ENCODE results near the gene RASSF3. TPM values are rescaled to one million over a fixed set of nuclear protein-coding genes. Genes with fewer than 3 reads are reported as not detected.
A peak's percentile ranks its signal among the peaks of the same experiment; 100 is the strongest.

RASSF3 gene
- total and polyA plus RNA-seq, 10 of the 15 experiments (the other 5 are each of a cell fraction or from before 2014, with no cell fraction given) = 6.9 to 62.4 (median 30.3) TPM

- no peak overlapping the region for H3K4me3 ChIP-seq
- WGBS (ENCODE audit: insufficient coverage, insufficient replicate concordance, low lambda C conversion rate, missing lambda C conversion rate) = 100% methylated on average over 2 of the region's 2 CpGs
- peak overlapping the region; percentile 77 for H2AFZ ChIP-seq (ENCODE audit: control insufficient read depth, low read depth, low read length)
- no peaks in the 10 kb centered on the region for H3K9me3 ChIP-seq (replicated peaks; ENCODE audit: control insufficient read depth, insufficient read depth, low read length)
- no peaks in the 10 kb centered on the region for H3K27me3 ChIP-seq (replicated peaks in 1 of 2; ENCODE audit: control insufficient read depth in 2 of 2, insufficient read depth in 2 of 2, low read length in 1 of 2)
- BruUV-seq (replicated peaks) = no TSS peak
- RAD21 ChIA-PET (ENCODE audit: unreplicated experiment) = interaction anchor here (1.2 to 1.9 kb wide), 2 partner anchors 70 to 181 kb away, joined by 3 to 7 read pairs; no protein-coding TSS in a partner anchor
- DNase-seq (ENCODE audit: low read depth, low spot score) (no peak), ATAC-seq (peak; percentile 38), FAIRE-seq (no peak)
- POLR2A ChIA-PET = interaction anchor here (0.6 kb wide), 4 partner anchors 23 to 287 kb away, joined by 3 to 6 read pairs (median 4); no protein-coding TSS in a partner anchor
- peak overlapping the region; percentile 67 for H3K4me2 ChIP-seq (ENCODE audit: control insufficient read depth, insufficient read depth)
- H3K79me2 ChIP-seq (ENCODE audit: control insufficient read depth, insufficient read depth, low read length) = no peaks in the 10 kb centered on the region
- intact Hi-C loops (cut with micrococcal nuclease; ENCODE audit: unreplicated experiment) (loop anchor here (1.0 kb wide), 1 partner anchor 87 kb away; no protein-coding TSS in a partner anchor), in situ Hi-C loops (cut with MboI) (no loop called here)
- CTCF ChIA-PET = no interaction called here
- H3K27ac ChIP-seq (ENCODE audit: control insufficient read depth, insufficient read depth) = peak overlapping the region; percentile 81
- SMC1A ChIA-PET (ENCODE audit: uncharacterized antibody, unreplicated experiment) = interaction anchor here (0.6 to 1.2 kb wide), 7 partner anchors 13 to 307 kb away, joined by 3 to 6 read pairs (median 3); no protein-coding TSS in a partner anchor
- H3K36me3 ChIP-seq (ENCODE audit: control insufficient read depth in 2 of 2, insufficient read depth in 2 of 2, low read length in 1 of 2) = peaks cover 0 to 7% of the 10 kb centered on the region in 2 experiments; a peak in 1 of 4 replicates
- H3K9ac ChIP-seq (ENCODE audit: control insufficient read depth, insufficient read depth, low read length) = peak overlapping the region; percentile 2; the same call in 1 of the 2 replicates
- H4K20me1 ChIP-seq (ENCODE audit: control insufficient read depth, insufficient read depth) = no peaks in the 10 kb centered on the region
- peaks cover 6% of the 10 kb centered on the region for H3K4me1 ChIP-seq (ENCODE audit: control insufficient read depth, insufficient read depth, low read length)
- no peak for TF ChIP-seq RBBP5 (conservative IDR thresholded peaks at IDR 0.05)
- no peak for TF ChIP-seq IRF3 (IDR thresholded peaks at IDR 0.05)
- TF ChIP-seq ZBTB33 (IDR thresholded peaks at IDR 0.05) = no peak
- no peak for TF ChIP-seq PRDM15 (CRISPR knock-in tag; IDR thresholded peaks at IDR 0.05)
- TF ChIP-seq EGR1 (IDR thresholded peaks at IDR 0.05; ENCODE audit: borderline replicate concordance in 1 of 2, low read depth in 2 of 2, low read length in 2 of 2) = no peak
- no peak for TF ChIP-seq BRCA1 (IDR thresholded peaks at IDR 0.05; ENCODE audit: low read depth, low read length)
- TF ChIP-seq SMAD1 (IDR thresholded peaks at IDR 0.05; ENCODE audit: low read depth, partially characterized antibody) = no peak
- no peak for TF ChIP-seq REST (IDR thresholded peaks at IDR 0.05; ENCODE audit: low read depth, low read length)
- no peak for TF ChIP-seq ZNF622 (IDR thresholded peaks at IDR 0.05)
- TF ChIP-seq NBN (IDR thresholded peaks at IDR 0.05) = no peak
- TF ChIP-seq STAT3 (IDR thresholded peaks at IDR 0.05; ENCODE audit: low read depth, low read length) = no peak
- no peak for TF ChIP-seq POLR2A (IDR thresholded peaks at IDR 0.05; ENCODE audit: low read depth, low read length)
- TF ChIP-seq NR2F1 (conservative IDR thresholded peaks at IDR 0.05) = no peak
Observed at GRCh38 chr12:64730588-64730969, 120.3 kb downstream of the RASSF3 start.
